GM23248 (cell line): ENCODE results near the gene CALCOCO2.

Experiments
- EZH2 ChIP-seq: fragments of 200-600 bp; sonication (generic); IDR thresholded peaks from 2 replicates; pipeline ENCODE4 v1.6.1; 2018; ENCODE audit warnings: antibody characterized with exemption, mild to moderate bottlenecking; ENCODE audit not compliant: insufficient read depth, poor library complexity, severe bottlenecking
- EZH2phosphoT487 ChIP-seq: fragments of 200-600 bp; sonication (generic); IDR thresholded peaks from 2 replicates; pipeline ENCODE4 v1.6.1; 2018; ENCODE audit warnings: antibody characterized with exemption, moderate library complexity, mild to moderate bottlenecking, low read depth; ENCODE audit not compliant: insufficient read depth

DNA sequence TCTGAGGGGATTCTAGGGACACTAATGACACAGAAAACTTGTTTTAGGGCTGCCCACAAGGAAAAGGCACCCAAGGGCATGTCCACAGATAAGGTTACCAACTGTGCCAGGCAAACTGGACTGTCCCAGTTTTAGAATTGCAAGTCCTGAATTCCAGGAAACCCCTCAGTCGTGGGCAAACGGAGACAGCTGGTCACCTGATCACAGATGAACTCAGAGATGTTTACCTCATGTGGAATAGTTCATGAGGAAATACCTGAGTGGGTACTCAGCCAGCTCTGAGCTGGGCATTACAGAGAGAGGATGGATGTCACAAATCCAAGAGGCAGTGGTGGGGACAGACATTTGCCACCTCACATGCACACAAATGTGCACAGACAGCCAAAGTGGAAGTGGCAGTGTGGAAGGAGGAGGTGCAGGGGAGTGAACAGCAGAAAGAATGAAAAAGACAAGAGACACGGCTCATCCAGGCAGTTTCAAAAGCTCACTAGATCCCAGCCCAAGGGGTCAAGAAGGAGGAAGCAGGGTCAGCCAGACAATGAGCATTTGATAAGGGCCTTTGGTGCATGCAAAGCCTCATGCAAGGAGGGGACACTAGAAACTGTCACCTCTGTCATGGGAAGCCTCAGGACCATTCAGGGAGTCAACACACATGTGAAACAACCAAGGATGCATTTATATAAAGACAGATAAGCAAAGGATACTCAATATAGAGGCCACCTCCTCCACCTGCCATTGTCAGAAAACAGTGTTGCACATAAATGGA, 38.6 kb upstream of the CALCOCO2 start:
- TF ChIP-seq EZH2, result no peak
- TF ChIP-seq EZH2phosphoT487, result no peak
